HG02970 (cell line): Measurements from ENCODE around the gene MAP4K5.

Experiments
- ATAC-seq: cut with Tn5 transposase; IDR thresholded peaks from one replicate; pipeline ENCODE4 v1.9.1; 2021; ENCODE audit warnings: mild to moderate bottlenecking, moderate library complexity, moderate number of reproducible peaks; ENCODE audit not compliant: unreplicated experiment, low FRiP score

Gene MAP4K5

DNA sequence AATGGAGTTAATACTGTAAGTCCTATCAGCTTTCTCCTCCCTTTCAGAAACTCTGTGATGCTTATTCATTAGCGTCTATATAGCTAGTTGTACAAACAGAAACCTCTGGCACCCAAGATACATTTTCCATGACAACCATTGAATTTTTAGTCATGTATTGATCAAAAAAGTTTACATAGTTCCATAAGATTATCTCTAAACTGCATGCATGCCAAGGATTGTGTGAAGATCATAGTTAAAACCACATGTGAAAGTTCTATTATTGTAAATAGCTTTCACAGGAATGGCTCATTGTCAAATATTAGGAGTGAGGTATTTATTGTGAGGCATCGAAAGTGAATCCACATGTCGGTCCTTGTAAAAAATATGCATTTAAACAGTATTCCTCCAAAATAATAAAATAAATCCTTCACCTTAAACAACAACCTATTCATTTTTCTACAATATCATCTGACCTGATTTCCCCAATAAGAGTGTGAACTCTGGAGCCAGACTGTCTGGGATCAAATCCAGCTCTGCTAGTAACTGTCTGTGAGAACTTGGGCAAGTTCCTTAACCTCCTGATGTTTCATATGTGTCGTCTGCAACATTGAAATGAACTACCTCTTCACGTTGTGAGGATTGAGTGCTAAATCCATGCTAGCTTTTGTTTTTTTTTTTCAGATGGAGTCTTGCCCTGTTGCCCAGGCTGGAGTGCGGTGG lies 125.1 kb downstream of the MAP4K5 start:
- no peak for ATAC-seq

DNA sequence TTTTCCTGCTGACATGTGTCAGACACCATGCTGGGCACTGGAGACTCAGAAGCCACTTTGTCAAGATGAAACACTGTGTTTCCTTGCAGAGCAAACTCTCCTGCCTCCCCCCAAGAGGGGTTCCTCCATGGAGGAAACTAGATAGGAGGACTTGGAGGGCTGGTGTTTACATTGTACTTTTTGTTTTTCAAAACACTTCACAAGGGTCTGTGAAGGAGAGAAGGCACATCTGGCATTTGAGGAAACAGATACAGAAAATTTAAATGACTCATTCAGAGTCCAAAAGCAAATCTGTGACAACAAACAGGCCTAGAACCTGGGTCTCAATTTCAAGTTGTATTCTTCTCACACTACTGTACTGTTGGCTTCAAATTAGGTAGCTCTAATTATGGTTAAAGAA lies 128.9 kb downstream of the MAP4K5 start:
- no peak for ATAC-seq

DNA sequence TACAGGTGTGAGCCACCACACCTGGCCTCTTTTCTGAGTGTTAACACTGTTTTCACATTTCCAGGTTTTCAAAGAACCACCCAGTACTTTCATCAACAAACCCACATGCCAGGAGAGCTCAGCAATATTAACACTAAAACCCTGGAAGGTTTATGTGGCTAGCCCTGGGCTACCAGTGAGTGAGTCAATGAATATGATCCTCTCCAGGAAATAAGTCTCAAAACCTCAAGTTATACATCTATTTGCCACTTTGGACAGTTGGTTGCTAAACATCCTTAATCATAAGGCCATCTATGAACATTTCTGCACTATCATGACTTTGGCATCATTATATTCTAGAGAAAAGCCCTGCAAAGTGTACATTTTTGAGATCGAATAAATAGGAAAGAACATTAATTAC lies 129.4 kb downstream of the MAP4K5 start:
- ATAC-seq = no peak

DNA sequence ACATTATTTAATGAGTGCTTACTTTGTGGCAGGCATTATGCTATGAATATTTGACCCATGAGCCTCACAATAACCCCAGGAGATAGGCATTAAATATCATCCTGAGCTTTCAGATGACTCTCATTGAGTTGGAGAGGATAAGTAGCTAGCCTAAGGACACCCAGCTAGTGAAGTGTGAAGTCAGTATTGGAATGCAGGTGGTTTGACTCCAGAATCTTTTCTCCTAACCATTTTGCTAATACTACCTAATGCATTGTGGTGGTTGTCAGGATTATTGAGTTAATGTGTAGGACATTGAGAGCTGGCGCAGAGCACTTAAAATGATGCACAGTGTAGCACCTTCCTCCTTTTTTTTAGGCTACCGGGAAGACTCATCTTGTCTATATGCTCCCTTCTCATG lies 131.9 kb downstream of the MAP4K5 start:
- no peak for ATAC-seq

DNA sequence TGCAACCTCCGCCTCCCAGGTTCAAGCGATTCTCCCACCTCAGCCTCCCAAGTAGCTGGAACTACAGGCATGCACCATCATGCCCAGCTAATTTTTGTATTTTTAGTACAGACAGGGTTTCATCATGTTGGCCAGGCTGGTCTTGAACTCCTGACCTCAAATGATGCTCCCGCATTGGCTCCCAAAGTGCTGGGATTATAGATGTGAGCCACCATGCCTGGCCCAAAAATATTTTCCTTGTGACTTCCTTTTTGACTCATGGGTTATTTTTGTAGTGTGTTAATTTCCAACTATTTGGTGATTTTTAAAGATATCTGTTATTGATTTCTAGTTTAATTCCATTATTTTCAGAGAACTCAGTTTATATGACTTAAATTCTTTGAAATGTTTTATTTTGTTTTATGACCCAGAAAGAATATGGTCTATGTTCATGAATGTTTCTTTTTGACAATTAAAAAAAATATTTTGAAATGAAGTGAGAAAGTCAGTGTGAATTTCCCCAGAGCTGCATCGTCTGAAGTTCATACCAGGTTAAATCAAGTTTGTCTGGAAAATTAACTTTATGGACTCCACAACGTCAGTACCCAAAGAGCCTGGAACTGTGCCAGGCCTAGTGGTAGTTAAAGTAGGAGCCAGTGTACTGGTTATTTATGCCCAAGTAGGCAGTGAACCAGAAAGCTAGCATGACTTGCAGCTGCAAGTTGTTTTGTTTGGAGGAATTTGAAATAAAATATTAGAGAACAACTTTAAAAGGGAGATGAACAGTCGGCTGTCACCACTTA lies 132.9 kb downstream of the MAP4K5 start:
- ATAC-seq = no peak

DNA sequence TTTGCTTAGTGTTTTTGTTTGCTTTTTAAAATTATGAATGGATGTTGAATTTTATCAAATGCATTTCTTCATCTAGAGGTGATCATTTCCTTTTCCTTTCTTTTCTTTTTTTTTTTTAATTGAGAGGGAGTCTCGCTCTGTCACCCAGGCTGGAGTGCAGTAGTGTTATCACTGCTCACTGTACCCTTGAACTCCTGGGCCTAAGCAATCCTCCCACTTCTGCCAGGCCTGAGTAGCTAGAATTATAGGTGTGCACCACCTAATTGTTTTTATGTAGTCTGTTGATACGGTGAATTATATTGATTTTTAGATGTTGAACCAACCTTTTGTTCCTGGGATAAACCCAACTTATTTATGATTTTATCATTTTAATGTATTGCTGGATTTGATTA lies 134.2 kb downstream of the MAP4K5 start:
- no peak for ATAC-seq

DNA sequence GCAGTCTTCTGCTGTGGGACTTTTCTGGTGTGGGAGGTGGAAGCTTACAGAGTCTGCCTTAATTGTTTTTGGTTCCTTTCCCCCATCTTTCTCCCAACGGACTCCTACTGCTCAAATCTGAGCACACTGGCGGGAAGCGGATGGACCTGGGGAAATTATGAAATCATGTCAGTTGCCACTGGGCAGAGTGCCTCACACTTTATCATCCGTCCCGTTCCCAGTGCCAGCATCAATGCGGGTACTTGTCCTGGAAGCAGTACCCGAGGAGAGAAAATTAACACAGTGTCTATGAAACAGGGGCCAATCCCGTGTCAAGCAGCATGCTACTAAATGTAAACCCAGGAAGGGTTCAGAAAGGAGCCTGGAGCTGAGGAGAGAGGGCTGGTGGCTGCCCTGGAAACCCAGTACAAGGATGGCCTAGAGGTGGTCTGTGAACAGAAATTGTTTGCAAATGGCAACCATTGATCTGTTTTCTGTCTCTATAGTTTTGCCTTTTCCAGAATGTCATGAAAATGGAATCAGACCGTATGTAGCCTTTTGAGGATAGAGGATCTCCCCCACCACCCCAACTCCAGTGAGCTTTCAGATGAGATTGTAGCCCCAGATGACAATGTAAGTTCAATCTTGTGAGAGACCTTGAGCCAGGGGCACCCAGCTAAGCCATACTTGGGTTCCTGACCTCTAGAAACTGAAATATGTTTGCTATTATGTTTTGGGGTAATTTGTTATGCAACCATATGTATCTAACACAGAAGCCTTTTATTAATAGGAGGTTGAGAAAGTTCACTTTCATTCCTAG lies 134.8 kb downstream of the MAP4K5 start:
- ATAC-seq = no peak

DNA sequence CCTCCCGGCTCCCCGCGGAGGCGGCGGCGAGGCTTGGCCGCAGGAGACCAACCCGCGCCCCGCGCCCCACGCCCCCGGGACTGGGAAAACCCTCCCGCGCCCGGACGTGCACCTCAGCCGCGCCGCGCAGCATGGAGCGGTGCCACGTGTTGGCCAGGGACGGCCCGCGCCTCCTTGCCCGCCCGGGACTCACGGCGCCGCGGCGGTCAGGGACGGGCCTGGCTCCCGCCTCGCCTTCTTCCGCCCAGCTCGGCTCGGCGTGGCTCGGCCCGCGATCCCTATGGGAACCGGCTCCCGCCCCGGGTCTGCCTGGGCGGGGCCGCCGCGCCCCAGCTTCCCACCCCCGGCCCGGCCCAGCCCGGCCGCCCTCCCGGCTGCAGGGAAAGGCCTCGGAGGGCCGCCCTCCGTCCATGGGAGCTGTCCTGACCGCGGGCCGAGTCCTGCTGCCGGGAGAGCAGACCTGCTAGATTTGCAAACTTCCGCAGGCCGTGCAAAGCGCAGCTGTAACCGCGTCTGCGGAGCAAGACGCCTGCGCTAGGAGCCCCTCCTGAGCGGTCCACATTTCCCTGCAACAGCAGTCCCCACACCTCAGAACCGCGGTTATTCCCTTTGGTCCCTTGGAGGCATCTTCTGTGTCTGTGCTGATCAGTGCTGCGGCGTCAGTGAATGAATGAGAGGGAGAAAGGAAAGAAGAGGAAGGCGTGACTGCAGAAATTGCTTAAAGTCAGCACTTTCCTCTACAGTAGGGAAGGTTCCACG lies 135.6 kb downstream of the MAP4K5 start, which contains the start of gene CDKL1:
Gene CDKL1 (minus strand): TSS at position 251 of the 759 bp plus-strand sequence. CDS start 1,013 bp downstream, outside the sequence.
- ATAC-seq = no peak

DNA sequence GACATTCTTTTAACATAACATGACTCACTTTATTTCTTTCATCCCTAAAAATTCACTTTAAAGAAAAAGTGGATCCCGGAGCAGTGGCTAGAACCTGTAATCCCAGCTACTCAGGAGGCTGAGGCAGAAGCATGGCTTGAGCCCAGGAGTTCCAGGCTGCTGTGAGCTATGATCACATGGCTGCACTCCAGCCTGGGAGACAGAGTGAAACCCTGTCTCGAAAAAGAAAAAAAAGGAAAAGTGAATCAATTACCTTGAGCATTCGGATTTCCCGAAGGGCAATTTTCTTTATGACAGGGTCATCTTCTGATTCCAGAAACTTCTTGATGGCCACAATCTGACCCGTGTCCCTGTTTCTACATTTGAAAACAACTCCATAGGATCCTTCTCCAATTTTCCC lies 136.9 kb downstream of the MAP4K5 start:
- no peak for ATAC-seq

DNA sequence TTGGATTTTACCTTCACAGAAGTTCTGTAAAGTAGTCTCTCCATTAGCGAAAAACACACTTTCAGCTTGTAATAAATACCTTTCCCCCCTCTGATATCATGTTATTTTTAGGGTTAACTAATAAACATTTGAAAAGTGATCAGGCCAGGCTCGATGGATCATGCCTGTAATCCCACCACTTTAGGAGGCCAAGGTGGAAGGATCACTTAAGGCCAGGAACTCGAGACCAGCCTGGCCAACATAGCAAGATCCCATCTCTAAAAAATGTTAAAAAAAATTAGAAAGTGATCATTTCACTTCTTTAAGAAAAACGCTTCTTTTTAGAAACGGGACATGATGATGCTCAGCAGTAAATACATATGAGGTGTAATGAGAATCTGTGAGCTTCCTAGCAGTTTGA lies 137.7 kb downstream of the MAP4K5 start:
- ATAC-seq = no peak

DNA sequence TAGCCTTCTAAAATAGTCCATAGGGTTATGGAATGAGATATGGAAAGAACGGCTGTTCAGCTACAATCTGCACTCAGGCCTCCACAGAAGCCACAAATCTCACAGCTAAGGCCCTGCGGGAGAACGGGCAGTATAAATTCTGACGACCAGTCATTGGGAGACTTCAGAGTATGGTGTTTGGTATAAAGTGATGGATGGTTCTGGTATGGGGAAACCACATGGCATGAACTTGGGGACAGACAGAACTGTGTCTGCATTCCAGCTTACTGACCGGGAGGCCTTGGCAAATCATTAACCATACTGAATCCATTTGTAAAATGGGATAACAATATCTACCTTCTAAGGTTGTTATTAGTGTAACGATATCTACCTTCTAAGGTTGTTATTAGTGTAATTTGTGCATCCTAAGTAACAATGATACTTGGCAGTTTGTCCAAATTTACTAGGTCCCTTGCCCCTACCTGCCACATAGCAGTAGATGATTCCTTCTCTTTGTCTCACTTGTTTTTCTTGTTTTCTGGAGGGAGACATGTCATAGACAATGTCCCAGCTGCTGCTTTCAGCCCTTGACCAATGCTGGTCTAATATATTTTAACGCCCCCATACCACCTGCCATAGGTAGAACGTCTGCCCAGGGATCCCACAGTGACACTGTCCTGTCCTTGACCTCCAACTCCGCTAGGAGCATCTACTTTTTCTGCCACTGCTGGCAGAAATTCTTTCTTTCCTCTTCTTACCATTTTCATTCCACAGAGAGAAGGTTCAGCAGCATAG lies 142.5 kb downstream of the MAP4K5 start:
- ATAC-seq = no peak

DNA sequence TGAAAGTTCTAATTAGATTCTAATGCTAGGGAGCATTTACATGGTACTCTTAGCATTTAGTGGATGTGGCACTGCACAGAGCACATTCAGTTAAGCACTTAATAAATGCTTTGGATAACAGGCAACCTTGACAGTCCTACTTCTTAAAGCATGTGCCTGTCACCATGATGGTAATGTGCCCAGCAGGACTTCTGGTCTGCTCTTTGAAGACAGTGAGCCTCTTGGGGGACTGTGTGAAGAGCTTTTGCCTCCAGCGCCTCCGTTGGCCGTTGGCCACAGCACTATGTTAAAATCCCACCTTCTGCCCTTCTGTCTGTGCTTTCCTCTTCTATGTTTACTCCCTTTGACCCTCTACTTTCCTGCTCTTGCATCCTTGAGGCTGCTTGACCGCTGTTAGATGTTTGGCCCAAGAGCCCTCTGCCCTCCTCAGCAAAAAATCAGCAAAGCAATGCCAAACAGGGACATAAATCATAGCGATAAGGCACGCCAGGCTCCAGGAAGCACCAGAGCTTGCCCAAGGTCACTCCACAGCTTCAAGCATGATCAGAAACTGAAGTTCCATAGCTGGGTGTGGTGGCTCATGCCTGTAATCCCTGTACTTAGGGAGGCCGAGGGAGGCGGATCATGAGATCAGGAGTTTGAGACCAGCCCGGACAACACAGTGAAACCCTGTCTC lies 144.0 kb downstream of the MAP4K5 start:
- ATAC-seq = no peak

DNA sequence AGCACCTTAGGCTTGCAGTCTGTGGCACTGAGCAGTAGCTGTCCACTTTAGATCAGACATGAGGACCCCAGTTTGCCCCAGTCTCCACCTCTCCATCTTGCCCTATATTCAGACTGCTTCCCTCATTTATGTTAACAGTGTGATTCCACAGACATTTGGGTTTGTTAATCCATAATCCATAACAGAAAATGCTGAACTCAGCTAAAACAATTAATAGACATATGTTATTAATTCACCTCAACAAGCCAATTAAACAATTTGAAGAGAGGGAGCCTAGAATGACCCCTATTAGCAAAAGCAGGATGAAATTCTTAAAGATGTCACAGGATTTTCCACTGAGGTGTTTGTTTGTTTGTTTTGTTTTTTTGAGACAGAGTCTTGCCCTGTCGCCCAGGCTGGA lies 144.8 kb downstream of the MAP4K5 start:
- no peak for ATAC-seq

DNA sequence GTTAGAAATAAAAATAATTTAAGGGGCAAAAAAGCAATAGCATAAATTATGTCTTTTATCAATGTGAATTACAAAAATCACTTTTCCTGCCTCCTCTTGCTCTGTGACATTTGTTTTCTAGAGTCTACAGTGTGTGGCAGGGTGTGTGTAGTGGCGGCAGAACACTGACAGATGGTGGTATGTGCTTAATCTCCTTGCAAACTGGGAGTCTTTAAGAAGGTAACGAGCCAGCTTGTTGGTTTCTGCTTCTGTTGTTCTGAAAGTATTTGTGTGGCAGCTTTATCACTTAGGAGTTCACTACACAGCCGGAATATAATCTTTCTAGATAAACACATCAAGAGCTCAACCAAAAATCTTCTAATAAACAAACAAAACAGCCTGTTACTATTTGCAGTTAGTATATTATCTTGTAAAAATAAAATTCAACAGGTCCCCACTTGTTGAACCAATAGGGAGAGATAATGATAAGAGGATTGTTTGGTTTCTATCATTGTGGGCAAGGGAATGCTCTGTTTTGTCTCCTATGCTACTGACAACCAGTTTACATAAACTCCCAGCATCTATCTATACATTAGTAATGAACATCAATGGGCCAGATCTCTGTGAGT lies 148.6 kb downstream of the MAP4K5 start:
- no peak for ATAC-seq

DNA sequence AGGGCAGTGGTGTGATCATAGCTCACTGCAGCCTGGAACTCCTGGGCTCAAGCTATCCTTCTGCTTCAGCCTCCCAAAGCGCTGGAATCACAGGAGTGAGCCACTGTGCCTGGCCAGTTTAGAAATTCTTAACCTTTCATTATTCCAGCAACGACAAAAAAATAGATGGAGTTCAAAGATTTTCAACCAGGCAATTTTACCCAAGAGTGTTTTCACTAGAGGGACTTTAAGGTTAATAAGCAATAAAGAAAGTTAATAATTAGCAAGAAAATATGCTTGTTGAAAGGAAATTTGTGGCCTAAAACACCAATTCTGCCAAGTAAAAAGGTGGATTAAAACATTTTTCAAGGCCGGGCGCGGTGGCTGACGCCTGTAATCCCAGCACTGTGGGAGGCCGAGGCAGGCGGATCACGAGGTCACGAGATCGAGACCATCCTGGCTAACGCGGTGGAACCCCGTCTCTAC lies 150.5 kb downstream of the MAP4K5 start:
- ATAC-seq = no peak

DNA sequence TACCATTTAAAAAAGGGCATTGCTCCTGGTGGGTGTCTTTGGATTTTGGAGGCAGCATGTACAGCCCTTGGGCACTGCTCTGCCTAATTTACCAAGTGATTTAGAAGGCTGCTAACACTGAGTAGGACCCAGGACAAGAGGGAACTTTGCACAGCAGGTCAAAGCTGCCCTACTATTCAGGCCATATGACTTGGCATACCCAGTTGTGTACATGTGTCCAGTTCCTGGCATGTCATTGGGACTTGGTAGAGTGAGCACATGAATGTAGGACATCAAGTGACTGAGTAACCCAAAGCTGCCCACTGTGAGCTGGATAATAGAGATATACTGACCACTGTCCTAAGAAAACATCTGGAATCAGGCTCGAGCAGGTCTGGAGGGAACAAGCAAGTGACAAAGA lies 151.4 kb downstream of the MAP4K5 start:
- no peak for ATAC-seq

DNA sequence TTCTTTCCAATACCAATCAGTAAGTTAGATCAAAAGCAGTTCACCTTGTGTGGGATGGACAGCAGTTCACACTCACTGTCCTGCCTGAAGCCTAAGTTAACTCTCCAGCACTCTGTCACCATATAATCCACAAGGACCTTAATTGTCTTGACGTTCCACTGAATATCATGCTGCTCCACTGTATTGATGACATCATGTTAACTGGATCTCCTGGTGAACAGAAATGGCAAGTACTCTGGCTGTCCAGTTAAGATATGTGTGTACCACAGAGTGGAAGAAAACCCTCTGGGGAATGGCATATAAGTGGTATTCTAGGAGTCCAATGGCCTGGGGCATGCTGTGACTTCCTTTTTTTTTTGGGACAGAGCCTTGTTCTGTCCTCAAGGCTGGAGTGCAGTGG lies 151.9 kb downstream of the MAP4K5 start:
- no peak for ATAC-seq

DNA sequence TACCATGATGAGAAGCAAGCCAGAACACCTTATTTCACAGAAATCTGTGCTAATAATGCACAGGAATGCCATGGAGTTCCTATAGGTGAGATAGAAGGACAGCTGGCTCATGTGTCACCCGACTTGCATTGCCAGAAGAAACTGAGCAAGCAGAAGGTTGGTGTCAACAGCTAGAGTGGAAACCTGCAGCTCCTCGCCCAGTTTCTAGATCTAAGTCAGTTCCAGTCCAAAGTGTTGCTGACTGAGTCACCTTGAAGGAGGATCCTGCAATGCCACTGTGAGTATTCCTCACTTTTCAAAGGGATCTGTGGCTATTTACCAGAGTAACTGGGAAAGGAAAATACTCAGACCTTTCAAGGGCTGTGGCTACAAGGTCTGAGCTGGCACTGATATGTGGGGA lies 152.8 kb downstream of the MAP4K5 start:
- ATAC-seq = no peak
